ENCODE data around the gene BBS7.

DNA sequence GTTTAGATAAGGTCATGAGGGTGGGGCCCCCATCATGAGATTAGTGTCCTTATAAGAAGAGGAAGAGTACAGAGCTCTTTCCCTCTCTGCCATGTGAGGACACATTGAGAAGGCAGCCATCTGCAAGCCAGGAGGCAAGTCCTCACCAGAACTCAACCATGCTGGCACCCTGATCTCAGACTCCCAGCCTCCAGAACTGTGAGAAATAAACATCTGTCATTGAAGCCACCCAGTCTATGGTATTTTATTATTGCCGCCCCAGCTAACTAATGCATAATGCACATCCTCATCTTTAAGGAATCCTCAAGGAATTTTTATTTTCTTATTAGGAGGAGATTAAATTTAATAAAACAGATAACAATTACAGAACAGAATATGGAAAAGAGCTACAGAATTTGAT lies 85.9 kb downstream of the BBS7 start:
- TF ChIP-seq, protein P1, sequence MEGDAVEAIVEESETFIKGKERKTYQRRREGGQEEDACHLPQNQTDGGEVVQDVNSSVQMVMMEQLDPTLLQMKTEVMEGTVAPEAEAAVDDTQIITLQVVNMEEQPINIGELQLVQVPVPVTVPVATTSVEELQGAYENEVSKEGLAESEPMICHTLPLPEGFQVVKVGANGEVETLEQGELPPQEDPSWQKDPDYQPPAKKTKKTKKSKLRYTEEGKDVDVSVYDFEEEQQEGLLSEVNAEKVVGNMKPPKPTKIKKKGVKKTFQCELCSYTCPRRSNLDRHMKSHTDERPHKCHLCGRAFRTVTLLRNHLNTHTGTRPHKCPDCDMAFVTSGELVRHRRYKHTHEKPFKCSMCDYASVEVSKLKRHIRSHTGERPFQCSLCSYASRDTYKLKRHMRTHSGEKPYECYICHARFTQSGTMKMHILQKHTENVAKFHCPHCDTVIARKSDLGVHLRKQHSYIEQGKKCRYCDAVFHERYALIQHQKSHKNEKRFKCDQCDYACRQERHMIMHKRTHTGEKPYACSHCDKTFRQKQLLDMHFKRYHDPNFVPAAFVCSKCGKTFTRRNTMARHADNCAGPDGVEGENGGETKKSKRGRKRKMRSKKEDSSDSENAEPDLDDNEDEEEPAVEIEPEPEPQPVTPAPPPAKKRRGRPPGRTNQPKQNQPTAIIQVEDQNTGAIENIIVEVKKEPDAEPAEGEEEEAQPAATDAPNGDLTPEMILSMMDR (conservative IDR thresholded peaks at IDR 0.05), result no peak
- no peak for TF ChIP-seq EZH2 (IDR thresholded peaks at IDR 0.05; ENCODE audit: low read depth)

Data from PC-9 (cell line).